Middle frontal gyrus (tissue), 1 donor: Measurements from ENCODE around the gene TRMT1.

ENCODE experiments used
- DNase-seq: peaks from one replicate; pipeline ENCODE4 v3.0.0-alpha.2; 2015; ENCODE audit warnings: low spot score; ENCODE audit errors: extremely low spot score

Gene TRMT1

GRCh38 chr19:13127051-13127450 lies 10.5 kb upstream of the TRMT1 start:
- DNase-seq = no peak

- no peak for DNase-seq
These were observed 6.7 kb upstream of the TRMT1 start for GRCh38 chr19:13122980-13123957.

- DNase-seq = no peak
These were observed 5.8 kb upstream of the TRMT1 start for GRCh38 chr19:13122275-13122878.

- DNase-seq = no peak
These were observed 5.2 kb upstream of the TRMT1 start for GRCh38 chr19:13121551-13122274.

GRCh38 chr19:13120817-13121216 lies 4.3 kb upstream of the TRMT1 start:
- DNase-seq = no peak

- no peak for DNase-seq
These were observed 3.5 kb upstream of the TRMT1 start for GRCh38 chr19:13120031-13120430.

- no peak for DNase-seq
These were observed 3.1 kb upstream of the TRMT1 start for GRCh38 chr19:13119627-13120026.

- DNase-seq = no peak
These were observed 2.1 kb upstream of the TRMT1 start for GRCh38 chr19:13118424-13119193.

GRCh38 chr19:13117772-13118423 lies 1.4 kb upstream of the TRMT1 start, which contains the start of gene NACC1:
Gene NACC1, plus strand, starts transcription at chr19:13118264. Its CDS starts 16,944 bp downstream, at chr19:13135208.
- peak; percentile 86 for DNase-seq

- DNase-seq = no peak
These were observed 734 bp upstream of the TRMT1 start for GRCh38 chr19:13117176-13117771.

- no peak for DNase-seq
These were observed 631 bp downstream of the TRMT1 start for GRCh38 chr19:13115936-13116281.

GRCh38 chr19:13112555-13112954 lies 4.0 kb downstream of the TRMT1 start:
- no peak for DNase-seq

- no peak for DNase-seq
These were observed 6.4 kb downstream of the TRMT1 start for GRCh38 chr19:13110099-13110610.

GRCh38 chr19:13109361-13110098 lies 7.0 kb downstream of the TRMT1 start:
- DNase-seq = no peak

GRCh38 chr19:13104848-13105711 lies 11.5 kb downstream of the TRMT1 start:
- DNase-seq = no peak

GRCh38 chr19:13104360-13104847 lies 12.1 kb downstream of the TRMT1 start:
- DNase-seq = no peak

- no peak for DNase-seq
These were observed 12.8 kb downstream of the TRMT1 start for GRCh38 chr19:13103581-13104359.
